Panc1 (cell line): ENCODE data around the gene CNST. TPM values are rescaled to one million over a fixed set of nuclear protein-coding genes. Genes with fewer than 3 reads are reported as not detected.

Source experiments
- ATAC-seq: fragments of 200-7000 bp; cut with Tn5 transposase; 2 replicates; pipeline ENCODE4 v1.9.1; 2020; ENCODE audit warnings: mild to moderate bottlenecking, moderate library complexity
- BruUV-seq: library from RNA; stranded (reverse); fragments of 400-500 nt; replicated peaks from 2 replicates; lab custom pipeline; 2021; lab: Mats Ljungman, UMichigan
- CTCF ChIA-PET: fragments of 300-600 bp; sonication (Branson Sonifier 250); formaldehyde crosslinking; loops from one replicate; lab custom pipeline; 2022; ENCODE audit warnings: antibody characterized with exemption; lab: Charles Lee
- POLR2A ChIA-PET: fragments of 300-600 bp; sonication (Branson Sonifier 250); formaldehyde crosslinking; loops from one replicate; lab custom pipeline; 2022; ENCODE audit warnings: antibody characterized with exemption; lab: Charles Lee
- DNase-seq: peaks from one replicate; pipeline ENCODE4 v3.0.0-alpha.2; 2010; ENCODE audit warnings: low read depth, low spot score
- H3K27ac ChIP-seq: 2 replicates; pipeline ENCODE4 v1.5.1; 2011; ENCODE audit warnings: mild to moderate bottlenecking, low read length, inconsistent platforms
- H3K27me3 ChIP-seq: fragments of 200-500 bp; sonication (Bioruptor generic); 2 replicates; pipeline ENCODE4 v1.6.0; 2014; ENCODE audit warnings: low read length, inconsistent platforms; ENCODE audit not compliant: control insufficient read depth, insufficient read depth
- H3K36me3 ChIP-seq: fragments of 200-500 bp; sonication (Bioruptor generic); 2 replicates; pipeline ENCODE4 v1.5.1; 2014; ENCODE audit warnings: inconsistent platforms, mild to moderate bottlenecking, low read length, moderate library complexity; ENCODE audit not compliant: control insufficient read depth, insufficient read depth
- H3K4me1 ChIP-seq: 2 replicates; pipeline ENCODE4 v1.5.1; 2011; ENCODE audit warnings: inconsistent platforms, mild to moderate bottlenecking, low read length, moderate library complexity; ENCODE audit not compliant: control insufficient read depth, insufficient read depth
- H3K4me3 ChIP-seq, 2 experiments: 2 replicates each; pipeline ENCODE4 v1.5.1; 2011 to 2012; ENCODE audit warnings: low read depth in 2 of 2, low read length in 2 of 2, mild to moderate bottlenecking in 2 of 2, inconsistent platforms in 1 of 2, moderate library complexity in 1 of 2
- H3K9me3 ChIP-seq: fragments of 200-500 bp; sonication (Bioruptor generic); 2 replicates; pipeline ENCODE4 v1.5.1; 2014; ENCODE audit warnings: low read depth, mild to moderate bottlenecking, inconsistent platforms, low read length, moderate library complexity; ENCODE audit not compliant: control insufficient read depth, insufficient read depth
- POLR2AphosphoS5 ChIP-seq: IDR thresholded peaks from 2 replicates; pipeline ENCODE4 v1.6.1; 2012; ENCODE audit warnings: mild to moderate bottlenecking, low read depth, low read length, moderate library complexity
- SIN3A ChIP-seq: IDR thresholded peaks from 2 replicates; pipeline ENCODE4 v1.6.1; 2012; ENCODE audit warnings: low read depth, mild to moderate bottlenecking, low read length, moderate library complexity, borderline replicate concordance; ENCODE audit not compliant: insufficient read depth
- TCF7L2 ChIP-seq: IDR thresholded peaks from 2 replicates; pipeline ENCODE4 v1.6.1; 2011; ENCODE audit warnings: mild to moderate bottlenecking, low read depth, low read length, inconsistent platforms
- in situ Hi-C: cut with HindIII; loops from 2 replicates; pipeline ENCODE4 v1.10.0; 2016; ENCODE audit warnings: low sequenced_read_pairs, low pct_unique_long_range_greater_than_20kb
- intact Hi-C: fragments of 100-400 bp; cut with micrococcal nuclease; formaldehyde crosslinking; loops from one replicate; pipeline ENCODE4 v1.10.0; 2022; ENCODE audit not compliant: unreplicated experiment
- total RNA-seq: library from RNA; stranded (reverse); gene quantifications from one replicate; pipeline ENCODE4 v1.2.1, GENCODE V29; 2021; ENCODE audit not compliant: unreplicated experiment
- TF ChIP-seq, protein P1 (sequence below): fragments of 450-650 bp; IDR thresholded peaks from 2 replicates; pipeline ENCODE4 v1.5.1; 2017; ENCODE audit warnings: mild to moderate bottlenecking
- TF ChIP-seq, protein P2 (sequence below), 2 experiments: IDR thresholded peaks; 2 replicates each; pipeline ENCODE4 v1.6.1; 2011 to 2012; ENCODE audit warnings: low read depth in 2 of 2, control low read depth in 1 of 2, low read length in 1 of 2, mild to moderate bottlenecking in 1 of 2, moderate library complexity in 1 of 2; ENCODE audit not compliant: insufficient read depth in 1 of 2

Gene CNST
- total RNA-seq, 1 experiment from 2014 or later: 18.5 TPM

DNA sequence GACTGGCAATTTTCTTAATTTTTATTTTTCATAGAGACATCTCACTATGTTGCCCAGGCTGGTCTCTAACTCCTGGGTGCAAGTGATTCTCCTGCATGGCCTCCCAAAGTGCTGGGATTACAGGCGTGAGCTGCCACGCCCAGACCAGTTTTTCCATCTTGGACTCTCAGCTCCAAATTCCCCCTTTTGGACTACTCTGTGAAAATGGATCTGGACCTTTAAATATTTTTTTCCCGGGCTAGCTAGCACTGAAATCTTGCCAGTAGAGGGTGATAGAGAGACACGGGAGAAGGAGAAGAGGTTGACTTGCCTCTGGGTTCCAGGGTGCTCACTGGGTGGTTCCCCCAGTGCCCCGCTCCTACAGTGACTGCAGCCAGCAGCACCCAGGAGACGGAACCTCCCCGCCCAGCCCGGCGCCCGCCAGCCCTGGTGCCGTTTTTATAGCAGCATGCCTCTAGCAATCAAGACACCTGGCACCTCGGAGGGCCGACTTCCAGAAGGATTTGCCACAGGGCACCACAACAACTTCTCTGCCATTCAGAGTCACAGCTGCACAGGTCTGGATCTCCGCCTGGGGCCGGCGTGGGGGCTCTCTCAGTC is 123.3 kb downstream of the CNST start:
- DNase-seq (peak; percentile 62), ATAC-seq (peak; percentile 93)
- H3K4me3 ChIP-seq: peak overlapping the region; percentile 28 to 50
- no peak overlapping the region for H3K27ac ChIP-seq
- in situ Hi-C loops: no loop called here
- H3K9me3 ChIP-seq: no peaks in the 10 kb centered on the region
- POLR2A ChIA-PET: no interaction called here
- intact Hi-C loops: loop anchor here (5.0 kb wide), 1 partner anchor 63 kb away; no protein-coding TSS in a partner anchor
- no peaks in the 10 kb centered on the region for H3K36me3 ChIP-seq
- CTCF ChIA-PET: interaction anchor here (0.5 to 1.3 kb wide), 2 partner anchors 9 to 1501 kb away, joined by 6 to 7 read pairs; no protein-coding TSS in a partner anchor
- no peaks in the 10 kb centered on the region for H3K27me3 ChIP-seq
- peaks cover 7% of the 10 kb centered on the region; the same call in 1 of the 2 replicates for H3K4me1 ChIP-seq
- BruUV-seq: no TSS peak
- TF ChIP-seq POLR2AphosphoS5: no peak
- TF ChIP-seq, protein P1, sequence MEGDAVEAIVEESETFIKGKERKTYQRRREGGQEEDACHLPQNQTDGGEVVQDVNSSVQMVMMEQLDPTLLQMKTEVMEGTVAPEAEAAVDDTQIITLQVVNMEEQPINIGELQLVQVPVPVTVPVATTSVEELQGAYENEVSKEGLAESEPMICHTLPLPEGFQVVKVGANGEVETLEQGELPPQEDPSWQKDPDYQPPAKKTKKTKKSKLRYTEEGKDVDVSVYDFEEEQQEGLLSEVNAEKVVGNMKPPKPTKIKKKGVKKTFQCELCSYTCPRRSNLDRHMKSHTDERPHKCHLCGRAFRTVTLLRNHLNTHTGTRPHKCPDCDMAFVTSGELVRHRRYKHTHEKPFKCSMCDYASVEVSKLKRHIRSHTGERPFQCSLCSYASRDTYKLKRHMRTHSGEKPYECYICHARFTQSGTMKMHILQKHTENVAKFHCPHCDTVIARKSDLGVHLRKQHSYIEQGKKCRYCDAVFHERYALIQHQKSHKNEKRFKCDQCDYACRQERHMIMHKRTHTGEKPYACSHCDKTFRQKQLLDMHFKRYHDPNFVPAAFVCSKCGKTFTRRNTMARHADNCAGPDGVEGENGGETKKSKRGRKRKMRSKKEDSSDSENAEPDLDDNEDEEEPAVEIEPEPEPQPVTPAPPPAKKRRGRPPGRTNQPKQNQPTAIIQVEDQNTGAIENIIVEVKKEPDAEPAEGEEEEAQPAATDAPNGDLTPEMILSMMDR: peak; percentile 95

DNA sequence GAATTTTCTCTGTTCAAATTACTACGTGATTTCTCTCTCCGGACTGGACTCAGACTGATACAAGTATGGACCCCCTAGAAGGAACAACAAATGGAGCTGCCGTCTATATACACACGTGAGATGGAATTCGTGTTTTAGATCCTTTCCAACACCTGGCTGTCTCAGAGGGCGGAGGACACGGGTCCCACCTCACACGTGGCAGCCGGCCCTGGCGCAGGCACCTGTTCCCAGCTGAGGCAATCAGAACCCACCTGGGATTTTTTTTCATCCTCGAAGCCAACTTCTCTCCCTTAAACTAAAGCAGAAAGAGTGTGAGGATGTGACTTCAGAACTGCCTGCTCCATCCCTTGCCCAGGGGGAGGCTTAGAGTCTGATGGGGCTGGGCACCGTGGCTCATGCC is 123.8 kb downstream of the CNST start:
- H3K9me3 ChIP-seq: no peaks in the 10 kb centered on the region
- H3K27ac ChIP-seq: no peak overlapping the region
- intact Hi-C loops (no loop called here), in situ Hi-C loops (no loop called here)
- H3K36me3 ChIP-seq: no peaks in the 10 kb centered on the region
- H3K27me3 ChIP-seq: no peaks in the 10 kb centered on the region
- ATAC-seq: no peak
- H3K4me1 ChIP-seq: peaks cover 7% of the 10 kb centered on the region; the same call in 1 of the 2 replicates
- ChIA-PET CTCF (interaction anchor here (0.5 to 1.3 kb wide), 3 partner anchors 9 to 1502 kb away, joined by 6 to 7 read pairs (median 7); no protein-coding TSS in a partner anchor), POLR2A (interaction anchor here (0.6 kb wide), 1 partner anchor 1693 kb away, joined by 5 read pairs; no protein-coding TSS in a partner anchor)
- no peak for DNase-seq
- peak overlapping the region in 1 of 2 experiments; percentile 50; a peak in 2 of 4 replicates for H3K4me3 ChIP-seq
- BruUV-seq: no TSS peak
- TF ChIP-seq, protein P2, sequence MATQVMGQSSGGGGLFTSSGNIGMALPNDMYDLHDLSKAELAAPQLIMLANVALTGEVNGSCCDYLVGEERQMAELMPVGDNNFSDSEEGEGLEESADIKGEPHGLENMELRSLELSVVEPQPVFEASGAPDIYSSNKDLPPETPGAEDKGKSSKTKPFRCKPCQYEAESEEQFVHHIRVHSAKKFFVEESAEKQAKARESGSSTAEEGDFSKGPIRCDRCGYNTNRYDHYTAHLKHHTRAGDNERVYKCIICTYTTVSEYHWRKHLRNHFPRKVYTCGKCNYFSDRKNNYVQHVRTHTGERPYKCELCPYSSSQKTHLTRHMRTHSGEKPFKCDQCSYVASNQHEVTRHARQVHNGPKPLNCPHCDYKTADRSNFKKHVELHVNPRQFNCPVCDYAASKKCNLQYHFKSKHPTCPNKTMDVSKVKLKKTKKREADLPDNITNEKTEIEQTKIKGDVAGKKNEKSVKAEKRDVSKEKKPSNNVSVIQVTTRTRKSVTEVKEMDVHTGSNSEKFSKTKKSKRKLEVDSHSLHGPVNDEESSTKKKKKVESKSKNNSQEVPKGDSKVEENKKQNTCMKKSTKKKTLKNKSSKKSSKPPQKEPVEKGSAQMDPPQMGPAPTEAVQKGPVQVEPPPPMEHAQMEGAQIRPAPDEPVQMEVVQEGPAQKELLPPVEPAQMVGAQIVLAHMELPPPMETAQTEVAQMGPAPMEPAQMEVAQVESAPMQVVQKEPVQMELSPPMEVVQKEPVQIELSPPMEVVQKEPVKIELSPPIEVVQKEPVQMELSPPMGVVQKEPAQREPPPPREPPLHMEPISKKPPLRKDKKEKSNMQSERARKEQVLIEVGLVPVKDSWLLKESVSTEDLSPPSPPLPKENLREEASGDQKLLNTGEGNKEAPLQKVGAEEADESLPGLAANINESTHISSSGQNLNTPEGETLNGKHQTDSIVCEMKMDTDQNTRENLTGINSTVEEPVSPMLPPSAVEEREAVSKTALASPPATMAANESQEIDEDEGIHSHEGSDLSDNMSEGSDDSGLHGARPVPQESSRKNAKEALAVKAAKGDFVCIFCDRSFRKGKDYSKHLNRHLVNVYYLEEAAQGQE (IDR thresholded peaks at IDR 0.05; ENCODE audit: insufficient read depth in 1 of 2, low read depth in 2 of 2, low read length in 1 of 2): no peak
- no peak for TF ChIP-seq SIN3A
- no peak for TF ChIP-seq POLR2AphosphoS5
- no peak for TF ChIP-seq TCF7L2
- TF ChIP-seq, protein P1: no peak
